ENCODE measurements around the gene VAT1. TPM values are rescaled to one million over a fixed set of nuclear protein-coding genes. Genes with fewer than 3 reads are reported as not detected.
"Not testable (repeated sequence)": the region's sequence is repeated elsewhere in the genome, so short reads cannot be mapped to it uniquely, and the experiment has no call there.

The VAT1 gene
- total RNA-seq, 4 donors from 2014 or later: 203 to 246 (median 228) TPM

DNA sequence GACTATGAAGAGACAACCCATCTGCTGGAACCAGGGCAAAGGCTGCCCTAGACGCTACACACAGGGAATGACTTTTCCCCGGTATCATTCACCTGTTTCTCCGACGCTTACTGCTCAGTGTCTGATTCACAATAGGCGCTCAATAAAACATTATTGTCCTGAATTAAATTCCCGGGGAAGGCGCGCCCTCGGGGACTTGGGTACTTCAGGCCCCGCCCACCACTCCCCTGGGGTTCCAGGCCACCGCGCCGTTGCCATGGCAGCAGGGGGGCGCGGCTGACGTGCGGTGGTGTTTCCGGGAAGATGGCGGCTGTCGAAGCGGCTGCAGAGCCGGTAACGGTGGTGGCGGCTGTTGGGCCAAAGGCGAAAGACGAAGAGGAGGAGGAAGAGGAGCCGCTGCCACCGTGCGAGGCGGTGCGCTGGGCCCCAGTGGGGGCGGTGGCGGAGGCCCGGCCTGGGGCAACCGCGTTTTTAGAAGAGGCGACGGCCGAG is 41.9 kb downstream of the VAT1 start, which contains the start of gene RUNDC1:
Gene RUNDC1, plus strand, starts transcription at position 292 of the 492 bp plus-strand sequence. Its CDS starts 12 bp downstream, at position 304.
- peak within 1 kb of the TSS; percentile 58 to 92 (median 82) for H3K4me3 ChIP-seq
- peaks cover 0 to 5% (median 0%) of the 10 kb centered on the region in 3 donors for H3K36me3 ChIP-seq
- H3K27me3 ChIP-seq: no peaks in the 10 kb centered on the region
- peak within 1 kb of the TSS; percentile 2 to 86 (median 79) for H3K27ac ChIP-seq
- peak in 1 of 5 experiments; percentile 23 for TF ChIP-seq CTCF (IDR thresholded peaks at IDR 0.05)
- TF ChIP-seq POLR2A (IDR thresholded peaks at IDR 0.05): peak in 1 of 2 donors; percentile 42
- peak; percentile 44 to 71 for TF ChIP-seq EP300 (IDR thresholded peaks at IDR 0.05)
- H3K9me3 ChIP-seq: no peaks in the 10 kb centered on the region
- 0 to 1% methylated on average over 22 to 39 of the region's 39 CpGs for WGBS, 2 donors
- peaks cover 0 to 25% (median 17%) of the 10 kb centered on the region in 4 donors for H3K4me1 ChIP-seq
- peak; percentile 86 to 90 for DNase-seq (ENCODE audit: low spot score in 2 of 2)

GRCh38 chr17:42979511-42980273 is 42.5 kb downstream of the VAT1 start, which contains the start of gene PTGES3L:
Gene PTGES3L (minus strand): TSS chr17:42980080. CDS start chr17:42980053, 27 bp downstream.
- peaks cover 0 to 25% (median 17%) of the 10 kb centered on the region in 4 donors for H3K4me1 ChIP-seq
- no peak for TF ChIP-seq EP300 (IDR thresholded peaks at IDR 0.05)
- TF ChIP-seq POLR2A (IDR thresholded peaks at IDR 0.05): no peak
- no peak for TF ChIP-seq CTCF (IDR thresholded peaks at IDR 0.05)
- H3K4me3 ChIP-seq: peak within 1 kb of the TSS; percentile 58 to 92 (median 82)
- 36 to 38% methylated on average over 21 of the region's 21 CpGs for WGBS, 2 donors
- H3K9me3 ChIP-seq: no peaks in the 10 kb centered on the region
- DNase-seq (ENCODE audit: low spot score in 2 of 2): no peak
- peak within 1 kb of the TSS; percentile 2 to 86 (median 79) for H3K27ac ChIP-seq
- H3K27me3 ChIP-seq: no peaks in the 10 kb centered on the region
- no peaks in the 10 kb centered on the region for H3K36me3 ChIP-seq

GRCh38 chr17:42975701-42976100 is 46.5 kb downstream of the VAT1 start:
- H3K36me3 ChIP-seq; H3K27ac ChIP-seq; DNase-seq (ENCODE audit: low spot score in 2 of 2); H3K4me3 ChIP-seq; H3K4me1 ChIP-seq; H3K27me3 ChIP-seq; H3K9me3 ChIP-seq: not testable (repeated sequence)
- WGBS, 2 donors: 85 to 90% methylated on average over 16 of the region's 16 CpGs

GRCh38 chr17:42975265-42975664 is 46.9 kb downstream of the VAT1 start:
- H3K4me1 ChIP-seq: peaks cover 0 to 10% (median 3%) of the 10 kb centered on the region in 4 donors
- TF ChIP-seq CTCF (IDR thresholded peaks at IDR 0.05) (no peak), POLR2A (IDR thresholded peaks at IDR 0.05) (no peak), EP300 (IDR thresholded peaks at IDR 0.05) (no peak)
- no peaks in the 10 kb centered on the region for H3K9me3 ChIP-seq
- 45 to 46% methylated on average over 2 of the region's 2 CpGs for WGBS, 2 donors
- H3K27me3 ChIP-seq: no peaks in the 10 kb centered on the region
- H3K36me3 ChIP-seq: no peaks in the 10 kb centered on the region
- no peak overlapping the region for H3K4me3 ChIP-seq
- DNase-seq (ENCODE audit: low spot score in 2 of 2): no peak
- H3K27ac ChIP-seq: no peak overlapping the region

GRCh38 chr17:42973323-42973722 is 48.9 kb downstream of the VAT1 start:
- H3K27me3 ChIP-seq; H3K4me1 ChIP-seq; H3K4me3 ChIP-seq; H3K9me3 ChIP-seq; DNase-seq (ENCODE audit: low spot score in 2 of 2); H3K27ac ChIP-seq; H3K36me3 ChIP-seq: not testable (repeated sequence)
- WGBS, 2 donors: 35% methylated on average over 5 of the region's 18 CpGs; no CpG with 5 or more reads in 1 of the 2 donors

- no peak for TF ChIP-seq CTCF (IDR thresholded peaks at IDR 0.05)
- TF ChIP-seq POLR2A (IDR thresholded peaks at IDR 0.05): no peak
- no peak for TF ChIP-seq EP300 (IDR thresholded peaks at IDR 0.05)
- DNase-seq (ENCODE audit: low spot score in 2 of 2): no peak
- H3K4me3 ChIP-seq: no peak overlapping the region
- no peaks in the 10 kb centered on the region for H3K27me3 ChIP-seq
- 88 to 90% methylated on average over 5 of the region's 5 CpGs for WGBS, 2 donors
- H3K36me3 ChIP-seq: no peaks in the 10 kb centered on the region
- no peak overlapping the region for H3K27ac ChIP-seq
- no peaks in the 10 kb centered on the region for H3K4me1 ChIP-seq
- no peaks in the 10 kb centered on the region for H3K9me3 ChIP-seq
These were observed 50.6 kb downstream of the VAT1 start for GRCh38 chr17:42971589-42971988.

All from tibial nerve (tissue), 4 donors.